M059J (cell line): ENCODE measurements around the gene FRMD6. TPM values are rescaled to one million over a fixed set of nuclear protein-coding genes. Genes with fewer than 3 reads are reported as not detected.
"Not testable (repeated sequence)": the region's sequence is repeated elsewhere in the genome, so short reads cannot be mapped to it uniquely, and the experiment has no call there.

ENCODE experiments used
- DNase-seq: peaks from one replicate; pipeline ENCODE4 v3.0.0-alpha.2; 2012; ENCODE audit warnings: low read depth
- total RNA-seq: library from RNA; depleted of rRNA; stranded (reverse); fragments of >200 nt; shearing (Covaris generic); gene quantifications from 2 replicates; pipeline ENCODE4 v1.2.3, GENCODE V29; 2014

The FRMD6 gene
- total RNA-seq, 1 experiment from 2014 or later: 132 TPM

DNA sequence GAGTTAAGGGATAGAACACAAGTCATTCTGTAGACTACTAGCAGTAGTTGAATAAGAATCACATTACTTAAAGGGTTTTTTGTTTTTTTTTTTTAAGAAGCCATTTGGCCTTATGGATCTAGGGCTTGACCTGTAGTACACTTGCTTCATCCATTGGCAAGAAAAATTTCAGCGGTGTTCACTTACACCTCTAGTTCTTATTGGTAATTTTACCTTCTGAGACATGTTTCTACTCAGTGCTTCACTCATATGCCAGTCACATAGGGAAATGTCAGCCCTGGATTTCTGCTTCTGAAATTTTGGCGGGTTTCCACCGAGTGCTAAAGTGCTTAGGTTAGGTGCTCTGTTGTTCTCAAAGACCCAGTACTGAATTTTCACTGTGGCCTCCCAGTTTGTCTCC, 72.9 kb downstream of the FRMD6 start:
- DNase-seq: no peak

- DNase-seq: no peak
Observed at GRCh38 chr14:51725061-51725460, 73.4 kb downstream of the FRMD6 start.

GRCh38 chr14:51726166-51726899, 74.6 kb downstream of the FRMD6 start:
- DNase-seq: no peak

- no peak for DNase-seq
Observed at GRCh38 chr14:51727526-51727925, 75.8 kb downstream of the FRMD6 start.

GRCh38 chr14:51730098-51730497, 78.4 kb downstream of the FRMD6 start:
- DNase-seq: no peak

DNA sequence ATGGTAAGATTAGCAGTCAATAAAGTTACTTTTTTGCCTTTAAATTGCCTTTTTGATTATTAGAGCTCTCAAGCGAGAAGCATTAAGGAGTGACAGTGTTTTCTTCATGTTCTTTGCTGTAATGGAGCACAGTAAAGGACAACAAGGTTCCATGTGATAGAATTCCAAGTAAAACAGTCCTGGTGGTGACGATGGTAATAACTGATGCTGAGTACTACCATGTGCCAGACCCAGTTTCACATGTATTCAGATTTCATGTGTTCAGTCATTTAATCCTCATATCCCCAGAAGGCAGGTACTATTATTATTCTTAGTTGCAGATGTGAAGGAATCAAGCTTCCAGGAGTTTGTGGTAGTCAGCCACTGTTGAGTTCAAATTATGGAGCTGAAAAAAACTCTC, 79.0 kb downstream of the FRMD6 start:
- DNase-seq: no peak

DNA sequence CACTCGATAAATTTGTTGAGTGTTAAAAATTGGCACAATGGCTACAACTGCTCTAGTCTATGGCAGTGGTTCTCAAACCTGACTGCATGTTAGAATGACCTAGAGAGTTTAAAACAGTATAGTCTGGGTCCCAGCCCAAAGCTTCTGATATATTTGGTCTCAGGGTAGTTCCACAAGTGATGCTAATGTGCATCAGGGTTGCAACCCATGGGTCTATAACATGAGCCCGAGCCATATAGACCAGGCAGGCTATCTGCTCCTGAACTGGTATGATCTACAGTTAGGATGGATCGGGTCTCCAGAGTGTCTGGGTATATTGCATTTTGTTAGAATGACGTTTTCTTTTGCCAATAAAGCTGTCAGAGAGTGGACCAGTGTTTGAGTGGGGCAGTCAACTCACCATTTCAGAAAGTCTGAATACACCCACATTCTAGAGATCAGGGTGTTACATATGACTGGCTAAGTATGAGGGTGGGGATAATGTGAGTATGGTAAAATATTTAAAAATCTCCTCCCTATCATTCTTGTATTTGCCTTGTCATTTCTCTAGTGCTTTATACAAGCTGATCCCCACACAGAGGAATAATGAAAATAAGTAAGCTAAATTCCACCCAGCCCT, 80.9 kb downstream of the FRMD6 start:
- no peak for DNase-seq

DNA sequence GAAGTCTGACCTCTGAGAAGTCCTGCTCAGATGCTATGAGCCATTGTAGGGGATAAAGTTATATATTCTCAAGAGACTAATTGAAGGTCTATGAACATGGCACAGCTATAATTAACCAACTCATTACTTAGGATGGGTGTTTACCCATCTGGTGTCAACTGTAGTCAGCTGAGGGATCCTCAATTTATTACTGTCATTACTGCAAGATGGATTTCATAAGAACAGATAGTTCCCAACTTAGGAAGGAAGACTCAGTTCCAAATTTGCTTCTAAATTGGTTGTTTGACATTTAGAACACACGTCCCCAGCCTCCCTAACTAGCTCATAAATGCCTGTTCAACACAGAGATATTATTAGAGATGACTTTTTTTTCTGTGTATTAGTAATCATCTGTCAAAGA, 81.4 kb downstream of the FRMD6 start:
- DNase-seq: no peak

DNA sequence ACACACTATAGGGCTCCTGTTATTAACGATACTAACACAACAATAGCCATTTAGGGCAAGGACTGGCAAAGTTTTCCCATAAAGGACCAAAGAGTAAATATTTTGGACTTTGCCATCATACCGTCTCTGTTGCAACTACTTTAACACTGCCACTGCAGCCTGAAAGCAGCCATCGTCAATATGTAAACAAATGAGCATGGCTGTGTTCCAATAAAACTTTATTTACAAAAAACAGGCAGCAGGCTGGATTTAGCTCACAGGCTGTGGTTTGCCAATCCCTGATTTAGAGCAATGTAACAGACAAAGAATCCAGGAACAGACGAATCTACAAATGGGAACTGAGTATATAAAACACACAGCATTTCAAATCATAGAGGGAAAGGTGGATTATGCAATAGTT, 84.1 kb downstream of the FRMD6 start:
- DNase-seq: no peak

- DNase-seq: no peak
Observed at GRCh38 chr14:51738754-51739153, 87.0 kb downstream of the FRMD6 start.

DNA sequence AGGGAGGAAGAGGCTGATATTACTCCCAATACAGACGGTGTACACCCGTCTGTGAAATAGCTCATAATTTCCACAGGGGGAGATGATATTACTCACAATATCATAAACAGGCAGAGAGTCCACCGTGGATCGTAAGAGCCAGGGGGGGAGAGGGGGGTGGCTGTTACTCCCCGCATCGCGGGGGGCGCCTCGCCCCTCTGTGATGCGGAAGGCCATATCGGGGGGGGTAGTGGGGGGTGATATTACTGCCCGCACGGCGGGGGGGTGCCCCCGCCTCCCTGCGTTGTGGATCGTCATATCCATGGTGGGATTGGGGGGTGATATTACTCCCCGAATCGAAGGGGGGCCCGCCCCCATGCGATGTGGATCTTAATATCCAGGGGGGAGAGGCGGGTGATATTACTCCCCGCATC, 91.9 kb downstream of the FRMD6 start:
- DNase-seq: no peak

DNA sequence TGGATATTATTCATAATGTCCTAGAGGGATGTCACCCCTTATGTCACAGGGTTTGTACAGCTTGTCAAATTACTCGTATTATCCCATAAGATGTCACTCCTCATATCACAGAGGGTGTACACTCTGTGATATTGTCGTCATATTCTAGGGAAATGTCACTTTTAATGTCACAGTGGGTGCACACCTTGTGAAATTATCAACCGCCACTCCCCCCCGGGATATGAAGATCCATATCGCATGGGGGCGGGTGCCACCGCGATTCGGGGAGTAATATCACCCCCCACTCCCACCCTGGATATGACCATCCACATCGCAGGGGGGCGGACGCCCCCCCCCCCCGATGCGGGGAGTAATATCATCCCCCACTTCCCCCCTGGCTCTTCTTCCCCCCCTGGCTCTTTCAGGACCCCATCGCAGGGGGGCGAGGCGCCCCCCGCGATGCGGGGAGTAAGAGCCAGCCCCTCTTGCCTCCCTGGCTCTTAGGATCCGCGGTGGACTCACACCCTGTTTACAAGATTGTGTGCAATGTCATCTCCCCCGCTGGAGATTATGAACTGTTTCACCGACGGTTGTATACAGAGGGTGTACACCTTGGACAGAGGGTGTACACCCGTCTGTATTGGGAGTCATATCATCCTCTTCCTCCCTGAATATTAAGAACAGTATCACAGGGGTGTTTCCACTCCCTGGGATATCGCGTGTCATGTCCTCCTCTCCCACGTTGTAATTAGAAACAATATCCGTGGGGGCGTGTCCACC, 92.8 kb downstream of the FRMD6 start:
- no peak for DNase-seq

DNA sequence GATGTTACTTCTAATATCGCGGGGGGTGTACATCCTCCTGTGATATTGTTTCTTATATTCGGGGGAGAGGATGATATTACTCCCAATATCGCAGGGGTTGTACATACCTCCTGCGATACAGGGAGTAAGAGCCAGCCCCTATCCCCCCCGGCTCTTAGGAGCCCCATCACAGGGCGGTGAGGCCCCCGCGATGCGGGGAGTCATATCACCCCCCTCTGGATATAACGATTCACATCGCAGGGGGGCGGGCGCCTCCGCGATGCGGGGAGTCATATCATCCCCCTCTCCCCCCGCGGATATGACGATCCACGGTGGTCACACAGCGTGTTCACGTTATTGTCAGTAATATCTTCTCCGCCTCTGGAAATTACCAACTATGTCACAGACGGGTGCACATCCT, 95.1 kb downstream of the FRMD6 start:
- DNase-seq: not testable (repeated sequence)

DNA sequence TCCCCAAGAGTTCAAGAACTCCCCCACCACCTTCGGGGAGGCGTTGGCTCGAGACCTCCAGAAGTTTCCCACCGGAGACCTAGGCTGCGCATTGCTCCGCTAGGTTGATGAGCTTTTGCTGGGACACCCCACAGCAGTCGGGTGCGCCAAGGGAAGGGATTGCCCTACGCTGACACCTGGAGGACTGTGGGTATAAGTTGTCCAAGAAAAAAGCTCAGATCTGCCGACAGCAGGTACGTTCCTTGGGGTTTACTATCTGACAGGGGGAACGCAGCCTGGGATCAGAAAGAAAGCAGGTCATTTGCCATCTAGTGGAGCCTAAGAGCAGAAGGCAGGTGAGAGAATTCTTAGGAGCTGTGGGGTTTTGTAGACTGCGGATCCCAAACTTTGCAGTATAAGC, 98.8 kb downstream of the FRMD6 start:
- DNase-seq: no peak

DNA sequence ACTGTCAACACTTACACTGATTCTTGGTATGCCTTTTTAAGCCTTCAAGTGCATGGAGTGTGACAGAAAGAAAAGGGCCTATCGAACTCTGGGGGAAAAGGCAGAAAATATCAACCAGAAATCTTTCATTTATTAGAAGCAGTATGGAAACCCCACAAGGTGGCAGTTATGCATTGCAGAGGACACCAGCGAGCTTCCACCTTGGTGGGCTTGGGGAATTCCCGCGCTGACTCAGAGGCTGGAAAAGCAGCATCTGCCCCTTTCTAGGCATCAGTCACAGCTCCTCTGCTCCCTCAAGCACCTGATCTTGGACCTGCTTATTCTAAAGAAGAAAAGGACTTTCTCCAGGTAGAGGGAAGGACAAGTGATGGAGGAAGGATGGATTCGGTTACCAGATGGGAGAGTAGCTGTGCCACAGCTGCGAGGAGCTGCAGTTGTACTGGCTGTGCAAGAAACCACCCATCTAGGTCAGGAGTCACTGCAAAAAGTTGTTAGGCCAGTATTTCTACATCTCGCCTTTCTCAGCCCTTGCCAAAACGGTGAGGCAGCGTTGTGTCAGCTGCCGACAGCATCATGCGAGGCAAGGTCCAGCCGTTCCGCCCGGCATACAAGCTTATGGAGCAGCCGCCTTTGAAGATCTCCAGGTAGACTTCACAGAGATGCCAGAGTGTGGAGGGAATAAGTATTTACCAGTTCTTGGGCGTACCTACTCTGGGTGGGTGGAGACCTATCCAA, 100.1 kb downstream of the FRMD6 start:
- not testable (repeated sequence) for DNase-seq

GRCh38 chr14:51757756-51758155, 106.0 kb downstream of the FRMD6 start:
- not testable (repeated sequence) for DNase-seq

DNA sequence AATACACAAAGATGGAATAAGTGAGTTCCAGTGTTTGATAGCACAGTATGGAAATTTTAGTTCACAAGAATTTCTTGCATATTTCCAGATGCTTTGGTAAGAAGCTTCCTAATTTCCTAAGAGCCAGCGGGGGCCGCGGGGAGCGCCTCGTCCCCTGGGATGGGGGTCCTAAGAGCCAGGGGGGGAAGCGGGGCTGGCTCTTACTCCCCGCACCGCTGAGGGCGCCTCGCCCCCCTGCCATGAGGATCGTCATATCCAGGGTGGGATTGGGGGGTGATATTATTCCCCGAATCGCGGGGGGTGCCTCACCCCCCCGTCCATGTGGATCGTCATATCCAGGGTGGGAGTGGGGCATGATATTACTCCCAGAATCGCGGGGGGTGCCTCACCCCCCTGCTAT, 108.2 kb downstream of the FRMD6 start:
- no peak for DNase-seq

DNA sequence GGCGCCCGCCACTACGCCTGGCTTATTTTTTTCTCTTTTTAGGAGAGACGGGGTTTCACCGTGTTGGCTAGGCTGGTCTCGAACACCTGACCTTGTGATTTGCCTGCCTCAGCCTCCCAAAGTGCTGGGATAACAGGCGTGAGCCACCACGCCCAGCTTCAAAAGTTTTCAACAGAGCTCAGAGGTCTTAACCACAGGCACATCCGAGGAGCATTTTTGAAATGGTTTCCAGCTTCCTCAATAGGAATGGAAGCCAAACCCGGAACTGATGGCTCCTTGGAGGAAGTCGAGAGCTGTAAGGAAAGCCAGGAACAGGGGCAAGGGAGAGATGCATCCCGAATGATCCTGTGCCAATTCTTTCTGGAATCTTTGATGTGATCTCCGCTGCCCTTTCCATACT, 114.0 kb downstream of the FRMD6 start:
- peak; percentile 17 for DNase-seq

GRCh38 chr14:51766586-51766985, 114.9 kb downstream of the FRMD6 start:
- not testable (repeated sequence) for DNase-seq

DNA sequence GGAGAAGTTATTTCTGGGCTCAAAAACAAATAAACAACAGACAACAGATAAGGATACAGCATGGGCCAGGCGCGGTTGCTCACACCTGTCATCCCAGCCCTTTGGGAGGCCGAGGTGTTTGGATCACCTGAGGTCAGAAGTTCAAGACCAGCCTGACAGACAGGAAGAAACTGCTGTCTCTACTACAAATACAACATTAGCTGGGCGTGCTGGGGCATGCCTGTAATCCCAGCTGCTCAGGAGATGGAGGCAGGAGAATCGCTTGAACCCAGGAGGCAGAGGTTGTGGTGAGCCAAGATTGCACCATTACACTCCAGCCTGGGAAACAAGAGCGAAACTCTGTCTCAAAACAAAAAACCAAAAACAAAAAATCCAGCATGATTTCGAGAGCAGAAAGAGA, 117.6 kb downstream of the FRMD6 start:
- not testable (repeated sequence) for DNase-seq

- DNase-seq: no peak
Observed at GRCh38 chr14:51774209-51774608, 122.5 kb downstream of the FRMD6 start.
